Neural progenitor cell (in vitro differentiated cells): ENCODE measurements around the gene SLC22A23.

Experiments
- CTCF ChIP-seq: fragments of 200-600 bp; sonication (generic); IDR thresholded peaks from 2 replicates; pipeline ENCODE4 v1.5.1; 2017; ENCODE audit warnings: antibody characterized with exemption, mild to moderate bottlenecking
- EZH2phosphoT487 ChIP-seq: fragments of 200-600 bp; sonication (generic); IDR thresholded peaks from 2 replicates; pipeline ENCODE4 v1.6.1; 2017; ENCODE audit warnings: antibody characterized with exemption

GRCh38 chr6:3431994-3432393, 24.9 kb downstream of the SLC22A23 start:
- TF ChIP-seq CTCF (no peak), EZH2phosphoT487 (no peak)
